ENCODE results near the gene TBC1D22A.

Gene TBC1D22A

DNA sequence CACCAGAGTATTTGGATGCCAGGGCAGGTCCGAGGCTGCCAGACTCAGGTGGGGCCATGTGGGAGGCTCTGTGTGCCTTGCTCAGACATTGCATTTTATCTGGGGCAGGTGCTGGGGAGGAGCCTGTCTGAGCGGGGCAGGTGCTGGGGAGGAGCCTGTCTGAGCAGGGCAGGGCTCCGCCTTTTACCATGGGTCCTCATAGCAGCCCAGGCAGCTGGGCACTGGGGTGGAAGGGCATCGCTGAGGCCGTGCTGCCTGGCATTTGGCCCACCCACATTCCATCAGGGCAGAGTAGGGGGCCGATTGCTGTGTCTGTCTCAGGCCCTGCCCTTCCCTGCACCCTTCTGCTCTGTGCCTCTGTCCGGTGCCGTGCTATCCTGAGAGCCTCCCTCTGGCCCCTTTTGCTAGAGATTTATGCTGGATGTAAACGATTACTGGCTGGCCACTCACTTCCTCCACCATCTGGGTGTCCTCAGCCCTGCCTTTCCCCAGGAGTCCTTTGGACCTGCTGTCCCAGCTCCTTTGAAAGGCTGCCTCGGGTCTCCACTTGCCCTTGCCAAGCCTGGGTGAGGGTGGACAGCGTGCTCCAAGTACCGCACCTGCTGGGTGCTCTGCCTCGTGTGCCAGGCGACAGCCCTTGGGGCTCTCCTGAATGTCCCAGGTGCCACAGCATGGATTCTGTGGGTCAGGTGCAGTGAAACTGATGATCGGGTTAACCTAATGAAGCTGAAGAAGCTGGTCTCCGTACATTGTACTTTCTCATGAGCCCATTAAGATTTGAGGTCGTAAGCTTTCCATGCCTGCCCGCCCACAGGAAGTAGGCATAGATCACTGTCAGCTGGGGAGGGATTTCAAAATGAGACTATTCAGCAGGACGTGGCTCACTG lies 281.6 kb downstream of the TBC1D22A start:
- no peak for TF ChIP-seq EZH2 (IDR thresholded peaks at IDR 0.05; ENCODE audit: borderline replicate concordance, low read length)
- TF ChIP-seq, protein P1, sequence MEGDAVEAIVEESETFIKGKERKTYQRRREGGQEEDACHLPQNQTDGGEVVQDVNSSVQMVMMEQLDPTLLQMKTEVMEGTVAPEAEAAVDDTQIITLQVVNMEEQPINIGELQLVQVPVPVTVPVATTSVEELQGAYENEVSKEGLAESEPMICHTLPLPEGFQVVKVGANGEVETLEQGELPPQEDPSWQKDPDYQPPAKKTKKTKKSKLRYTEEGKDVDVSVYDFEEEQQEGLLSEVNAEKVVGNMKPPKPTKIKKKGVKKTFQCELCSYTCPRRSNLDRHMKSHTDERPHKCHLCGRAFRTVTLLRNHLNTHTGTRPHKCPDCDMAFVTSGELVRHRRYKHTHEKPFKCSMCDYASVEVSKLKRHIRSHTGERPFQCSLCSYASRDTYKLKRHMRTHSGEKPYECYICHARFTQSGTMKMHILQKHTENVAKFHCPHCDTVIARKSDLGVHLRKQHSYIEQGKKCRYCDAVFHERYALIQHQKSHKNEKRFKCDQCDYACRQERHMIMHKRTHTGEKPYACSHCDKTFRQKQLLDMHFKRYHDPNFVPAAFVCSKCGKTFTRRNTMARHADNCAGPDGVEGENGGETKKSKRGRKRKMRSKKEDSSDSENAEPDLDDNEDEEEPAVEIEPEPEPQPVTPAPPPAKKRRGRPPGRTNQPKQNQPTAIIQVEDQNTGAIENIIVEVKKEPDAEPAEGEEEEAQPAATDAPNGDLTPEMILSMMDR (IDR thresholded peaks at IDR 0.05; ENCODE audit: low read length) = no peak
- no peaks in the 10 kb centered on the region for H3K9me2 ChIP-seq (ENCODE audit: low read depth, low read length)
- peaks cover 21% of the 10 kb centered on the region for H3K4me1 ChIP-seq (ENCODE audit: insufficient read depth, low read length, severe bottlenecking)
- no peak overlapping the region for H3K4me2 ChIP-seq (ENCODE audit: low read length)
- H3K9me3 ChIP-seq (ENCODE audit: low read length) = no peaks in the 10 kb centered on the region
- H3K27ac ChIP-seq (ENCODE audit: low read depth, low read length, poor library complexity, severe bottlenecking) = no peak overlapping the region
- no peaks in the 10 kb centered on the region for H4K20me1 ChIP-seq (ENCODE audit: insufficient read depth, low read length)
- no peaks in the 10 kb centered on the region for H3K36me3 ChIP-seq (ENCODE audit: insufficient read depth, low read length)
- H2AFZ ChIP-seq (ENCODE audit: low read length) = no peak overlapping the region
- H3K4me3 ChIP-seq (ENCODE audit: low read depth, low read length, poor library complexity, severe bottlenecking) = no peak overlapping the region
- H3K9ac ChIP-seq (ENCODE audit: low read length) = no peak overlapping the region
- H3K27me3 ChIP-seq (ENCODE audit: insufficient read depth, low read length) = no peaks in the 10 kb centered on the region
- no peaks in the 10 kb centered on the region for H3F3A ChIP-seq (ENCODE audit: insufficient read depth, low read length)
- H3K79me2 ChIP-seq (ENCODE audit: insufficient read depth, low read length) = no peaks in the 10 kb centered on the region

DNA sequence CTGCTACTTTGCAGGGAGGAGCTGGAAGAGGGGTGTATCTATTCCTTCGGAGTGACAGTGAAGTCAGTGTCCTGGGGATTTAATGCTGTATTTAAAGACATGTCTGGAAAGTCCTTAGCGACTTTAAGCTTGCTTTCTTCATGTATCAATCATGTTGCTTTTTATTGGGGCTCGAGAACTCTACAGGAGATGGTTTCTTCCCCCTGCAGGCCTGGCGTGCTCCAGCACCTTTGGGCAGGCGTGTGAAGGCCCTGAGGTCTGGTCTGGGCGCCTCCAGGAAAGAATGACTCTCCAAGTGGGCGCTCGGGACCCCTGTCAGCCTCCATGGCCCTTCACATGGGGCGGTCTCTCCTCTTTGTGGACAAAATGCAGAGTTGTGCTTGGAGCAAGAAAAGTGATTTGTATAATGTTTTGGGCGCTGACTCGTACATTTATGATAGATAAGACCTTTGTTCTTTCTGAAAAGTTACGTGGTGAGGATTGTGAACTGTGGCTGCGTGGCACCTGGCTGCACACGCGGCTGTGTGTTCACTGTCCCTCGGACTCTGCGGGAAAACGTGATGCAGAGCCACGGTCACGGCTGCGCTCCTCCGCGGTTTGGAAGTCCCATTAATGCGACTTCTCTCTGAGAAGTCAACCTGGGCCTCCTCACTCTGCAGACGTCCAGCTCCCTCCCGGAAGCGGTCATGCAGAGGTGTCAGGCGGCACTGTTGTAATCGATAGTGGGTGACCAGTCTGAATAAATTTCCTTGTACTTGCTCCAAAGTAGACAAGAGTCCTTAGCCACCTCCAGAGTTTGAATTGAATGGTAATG lies 282.5 kb downstream of the TBC1D22A start:
- H3K27ac ChIP-seq (ENCODE audit: low read depth, low read length, poor library complexity, severe bottlenecking) = no peak overlapping the region
- H3K79me2 ChIP-seq (ENCODE audit: insufficient read depth, low read length) = no peaks in the 10 kb centered on the region
- peaks cover 30% of the 10 kb centered on the region for H3K4me1 ChIP-seq (ENCODE audit: insufficient read depth, low read length, severe bottlenecking)
- no peaks in the 10 kb centered on the region for H4K20me1 ChIP-seq (ENCODE audit: insufficient read depth, low read length)
- H3K9me3 ChIP-seq (ENCODE audit: low read length) = no peaks in the 10 kb centered on the region
- H2AFZ ChIP-seq (ENCODE audit: low read length) = no peak overlapping the region
- no peak overlapping the region for H3K4me3 ChIP-seq (ENCODE audit: low read depth, low read length, poor library complexity, severe bottlenecking)
- H3K27me3 ChIP-seq (ENCODE audit: insufficient read depth, low read length) = no peaks in the 10 kb centered on the region
- TF ChIP-seq EZH2 (IDR thresholded peaks at IDR 0.05; ENCODE audit: borderline replicate concordance, low read length) = no peak
- TF ChIP-seq, protein P1 (IDR thresholded peaks at IDR 0.05; ENCODE audit: low read length) = no peak
- 0 out of 2 replicates have a peak, but pooled peaks cover 6% of the 10 kb centered on the region for H3F3A ChIP-seq (ENCODE audit: insufficient read depth, low read length)
- no peaks in the 10 kb centered on the region for H3K36me3 ChIP-seq (ENCODE audit: insufficient read depth, low read length)
- H3K4me2 ChIP-seq (ENCODE audit: low read length) = no peak overlapping the region
- no peaks in the 10 kb centered on the region for H3K9me2 ChIP-seq (ENCODE audit: low read depth, low read length)
- H3K9ac ChIP-seq (ENCODE audit: low read length) = no peak overlapping the region

DNA sequence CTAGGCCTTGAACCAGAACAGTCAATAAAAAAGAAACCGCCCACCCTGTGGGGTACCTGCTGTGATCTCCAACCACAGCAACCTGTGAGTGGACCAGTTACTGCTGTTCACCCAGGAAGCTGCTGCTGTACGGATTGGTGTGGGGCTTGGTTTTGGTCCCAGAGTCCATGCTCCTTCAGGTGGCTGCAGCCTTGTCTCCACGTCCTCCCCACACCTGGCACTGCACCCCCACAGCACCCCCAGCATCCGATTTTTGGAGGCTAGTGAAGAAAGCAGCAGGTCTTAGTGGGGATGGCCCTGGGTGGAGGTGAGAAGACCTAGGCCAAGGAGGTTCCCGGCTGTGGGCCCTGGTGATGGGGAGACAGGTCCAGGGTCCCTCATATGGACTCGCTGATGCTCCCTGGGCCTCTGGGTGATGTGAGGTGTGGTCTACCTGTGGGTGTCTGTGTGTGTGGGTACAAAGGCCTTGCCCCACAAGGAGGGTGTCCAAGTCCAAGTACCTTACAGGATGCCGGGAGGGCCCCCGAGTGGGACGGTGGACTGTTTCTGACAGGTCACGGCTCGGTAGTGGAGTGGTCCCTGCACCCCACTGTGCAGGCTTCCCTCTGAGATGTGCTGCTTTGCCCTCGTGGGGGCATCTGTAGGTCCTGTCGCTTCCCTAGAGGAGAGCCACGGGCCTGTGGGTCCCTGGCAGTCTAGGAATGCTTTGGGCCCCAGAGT lies 283.4 kb downstream of the TBC1D22A start:
- TF ChIP-seq EZH2 (IDR thresholded peaks at IDR 0.05; ENCODE audit: borderline replicate concordance, low read length) = no peak
- TF ChIP-seq, protein P1 (IDR thresholded peaks at IDR 0.05; ENCODE audit: low read length) = no peak
- Histone ChIP-seq H3K4me3 (ENCODE audit: low read depth, low read length, poor library complexity, severe bottlenecking) (no peak overlapping the region), H3K79me2 (ENCODE audit: insufficient read depth, low read length) (no peaks in the 10 kb centered on the region), H2AFZ (ENCODE audit: low read length) (no peak overlapping the region), H3K27ac (ENCODE audit: low read depth, low read length, poor library complexity, severe bottlenecking) (no peak overlapping the region), H3K9ac (ENCODE audit: low read length) (no peak overlapping the region), H3K4me1 (ENCODE audit: insufficient read depth, low read length, severe bottlenecking) (peaks cover 39% of the 10 kb centered on the region), H3F3A (ENCODE audit: insufficient read depth, low read length) (0 out of 2 replicates have a peak, but pooled peaks cover 6% of the 10 kb centered on the region), H3K4me2 (ENCODE audit: low read length) (no peak overlapping the region), H3K36me3 (ENCODE audit: insufficient read depth, low read length) (no peaks in the 10 kb centered on the region), H3K9me2 (ENCODE audit: low read depth, low read length) (no peaks in the 10 kb centered on the region), H3K27me3 (ENCODE audit: insufficient read depth, low read length) (no peaks in the 10 kb centered on the region), H4K20me1 (ENCODE audit: insufficient read depth, low read length) (no peaks in the 10 kb centered on the region), H3K9me3 (ENCODE audit: low read length) (no peaks in the 10 kb centered on the region)
